K562 (cell line): ENCODE measurements around the gene CEACAM18. TPM values are rescaled to one million over a fixed set of nuclear protein-coding genes. Genes with fewer than 3 reads are reported as not detected.

ENCODE experiments used
- ARID3A ChIP-seq: IDR thresholded peaks from 2 replicates; pipeline ENCODE4 v1.6.1; 2012; ENCODE audit warnings: low read depth, low read length, improper control_type of control experiment, borderline replicate concordance
- CEBPB ChIP-seq: fragments of 450-650 bp; IDR thresholded peaks from 2 replicates; pipeline ENCODE4 v1.6.1; 2016; ENCODE audit warnings: missing genetic modification characterization, missing compliant biosample characterization
- CEBPG ChIP-seq, 3 experiments: fragments of 200-800 bp in 1 of 3; sonication (Bioruptor generic) in 1 of 3; sonication (generic) in 1 of 3; formaldehyde crosslinking in 1 of 3; IDR thresholded peaks in 2 of 3; conservative IDR thresholded peaks in 1 of 3; 2 replicates each; pipeline versions ENCODE4 v1.6.1 to v1.8.0; 2016 to 2022; ENCODE audit warnings: missing compliant biosample characterization in 2 of 3, missing genetic modification characterization in 2 of 3, mild to moderate bottlenecking in 1 of 3, missing genetic modification reagents in 1 of 3
- FOXA3 ChIP-seq, 2 experiments: fragments of 450-650 bp in 1 of 2; sonication (generic) in 1 of 2; formaldehyde crosslinking; IDR thresholded peaks in 1 of 2; conservative IDR thresholded peaks in 1 of 2; 2 replicates each; pipeline versions ENCODE4 v1.4.0 to v1.8.0; 2020 to 2022; ENCODE audit warnings: mild to moderate bottlenecking in 2 of 2, missing genetic modification reagents in 1 of 2
- FOXK2 ChIP-seq, 2 experiments: fragments of 450-650 bp; IDR thresholded peaks in 1 of 2; conservative IDR thresholded peaks in 1 of 2; 2 replicates each; pipeline ENCODE4 v1.6.1; 2016; ENCODE audit warnings: low read depth in 2 of 2, mild to moderate bottlenecking in 1 of 2
- ILF3 ChIP-seq: fragments of 450-650 bp; IDR thresholded peaks from 2 replicates; pipeline ENCODE4 v1.6.1; 2018; ENCODE audit warnings: antibody characterized with exemption, mild to moderate bottlenecking, moderate library complexity, borderline replicate concordance
- KDM2B ChIP-seq: fragments of 250-450 bp; sonication (Bioruptor Pico); IDR thresholded peaks from 2 replicates; pipeline ENCODE4 v1.8.0; 2021; ENCODE audit warnings: mild to moderate bottlenecking, moderate library complexity
- NR2F6 ChIP-seq: fragments of 450-650 bp; formaldehyde crosslinking; IDR thresholded peaks from 2 replicates; pipeline ENCODE4 v1.4.0; 2020; ENCODE audit warnings: mild to moderate bottlenecking
- POLR2AphosphoS5 ChIP-seq: IDR thresholded peaks from 2 replicates; pipeline ENCODE4 v1.6.1; 2011; ENCODE audit warnings: mild to moderate bottlenecking, low read depth, low read length, moderate library complexity; ENCODE audit not compliant: control insufficient read depth, insufficient read depth
- SIX5 ChIP-seq, 2 experiments: IDR thresholded peaks; 2 replicates each; pipeline ENCODE4 v1.6.1; 2011; ENCODE audit warnings: low read length in 2 of 2, borderline replicate concordance in 1 of 2, low read depth in 1 of 2, mild to moderate bottlenecking in 1 of 2, moderate library complexity in 1 of 2; ENCODE audit not compliant: insufficient read depth in 1 of 2
- TCF3 ChIP-seq: sonication (generic); formaldehyde crosslinking; IDR thresholded peaks from 2 replicates; pipeline ENCODE4 v1.4.0; 2020; ENCODE audit warnings: mild to moderate bottlenecking, missing genetic modification reagents
- THRA ChIP-seq: fragments of 450-650 bp; IDR thresholded peaks from 2 replicates; pipeline ENCODE4 v1.6.1; 2017; ENCODE audit warnings: mild to moderate bottlenecking, moderate library complexity
- ZNF583 ChIP-seq: fragments of 250-450 bp; sonication (Bioruptor Pico); IDR thresholded peaks from 2 replicates; pipeline ENCODE4 v1.4.0; 2020
- ZSCAN29 ChIP-seq: fragments of 450-650 bp; IDR thresholded peaks from 2 replicates; pipeline ENCODE4 v1.6.1; 2017
- polyA plus RNA-seq, 8 experiments: library from polyadenylated mRNA; depleted of rRNA in 4 of 8; stranded (reverse) in 5 of 8; unstranded in 3 of 8; fragments of >200 nt; fragmentation: Nextera tagmentation in 2 of 8; fragmentation: Illumina TruSeq in 1 of 8; extraction: Ambion mirVana in 2 of 8; extraction: Trizol in 1 of 8; gene quantifications; 2 replicates each; pipeline versions ENCODE4 v1.2.1 to v1.2.3, GENCODE V29; 2011 to 2014; ENCODE audit warnings: inconsistent platforms in 1 of 8, missing spikeins in 1 of 8
- total RNA-seq, 7 experiments: library from RNA; depleted of rRNA in 6 of 7; stranded (reverse); fragments of >200 nt in 6 of 7; fragmentation: Illumina TruSeq in 2 of 7; extraction: Trizol in 2 of 7; gene quantifications; 2 replicates each; pipeline versions ENCODE4 v1.2.1 to v1.2.3, GENCODE V29; 2011 to 2021; ENCODE audit warnings: low replicate concordance in 1 of 7
- TF ChIP-seq, protein P1 (sequence below): fragments of 250-450 bp; sonication (Bioruptor Pico); IDR thresholded peaks from 2 replicates; pipeline ENCODE4 v1.8.0; 2021; ENCODE audit warnings: moderate library complexity, mild to moderate bottlenecking, inconsistent platforms
- TF ChIP-seq, protein P2 (sequence below): sonication (generic); formaldehyde crosslinking; IDR thresholded peaks from 2 replicates; pipeline ENCODE4 v1.8.1; 2023; ENCODE audit warnings: mild to moderate bottlenecking, missing genetic modification reagents

Gene CEACAM18
- total and polyA plus RNA-seq, 9 of the 15 experiments (the other 6 are each of a cell fraction or from before 2014, with no cell fraction given), result 0.08 to 0.24 (median 0.15) TPM; not detected in 3

DNA sequence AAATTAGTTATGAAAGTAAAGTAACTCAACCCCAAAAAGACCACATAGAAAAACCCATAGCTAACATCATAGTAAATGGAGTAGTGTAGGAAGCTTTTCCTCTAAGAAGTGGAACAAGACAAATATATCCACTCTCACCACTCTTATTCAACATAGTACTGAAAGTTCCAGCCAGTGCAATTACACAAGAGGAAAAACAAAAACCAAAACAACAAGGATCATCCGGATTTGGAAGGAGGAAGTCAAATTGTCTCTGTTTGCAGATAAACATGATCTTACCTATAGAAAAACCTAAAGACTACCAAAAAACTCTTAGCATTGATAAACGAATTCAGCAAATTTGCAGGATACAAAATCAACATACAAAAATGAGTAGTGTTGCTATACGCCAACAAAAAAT is 11.6 kb upstream of the CEACAM18 start (continued):
- peak; percentile 44 for TF ChIP-seq CEBPB
- TF ChIP-seq POLR2AphosphoS5, result no peak
- TF ChIP-seq THRA, result no peak
- TF ChIP-seq ZSCAN29, result no peak
- 0 out of 4 replicates have a peak, but pooled peaks of 1 of the 2 experiments have one; percentile 17 for TF ChIP-seq FOXA3 (CRISPR knock-in tag; conservative IDR thresholded peaks at IDR 0.05 in 1 of 2, IDR thresholded peaks at IDR 0.05 in 1 of 2)
- no peak for TF ChIP-seq TCF3 (CRISPR knock-in tag)
- TF ChIP-seq SIX5 (IDR thresholded peaks at IDR 0.05; ENCODE audit: borderline replicate concordance in 1 of 2, insufficient read depth in 1 of 2, low read depth in 1 of 2, low read length in 2 of 2), result no peak
- no peak for TF ChIP-seq CEBPG (CRISPR knock-in tag; IDR thresholded peaks at IDR 0.05)
- peak; percentile 6 to 36; a peak in 1 of 4 replicates for TF ChIP-seq CEBPG (tag; conservative IDR thresholded peaks at IDR 0.05 in 1 of 2, IDR thresholded peaks at IDR 0.05 in 1 of 2)
- TF ChIP-seq ARID3A, result no peak
- TF ChIP-seq, protein P1, sequence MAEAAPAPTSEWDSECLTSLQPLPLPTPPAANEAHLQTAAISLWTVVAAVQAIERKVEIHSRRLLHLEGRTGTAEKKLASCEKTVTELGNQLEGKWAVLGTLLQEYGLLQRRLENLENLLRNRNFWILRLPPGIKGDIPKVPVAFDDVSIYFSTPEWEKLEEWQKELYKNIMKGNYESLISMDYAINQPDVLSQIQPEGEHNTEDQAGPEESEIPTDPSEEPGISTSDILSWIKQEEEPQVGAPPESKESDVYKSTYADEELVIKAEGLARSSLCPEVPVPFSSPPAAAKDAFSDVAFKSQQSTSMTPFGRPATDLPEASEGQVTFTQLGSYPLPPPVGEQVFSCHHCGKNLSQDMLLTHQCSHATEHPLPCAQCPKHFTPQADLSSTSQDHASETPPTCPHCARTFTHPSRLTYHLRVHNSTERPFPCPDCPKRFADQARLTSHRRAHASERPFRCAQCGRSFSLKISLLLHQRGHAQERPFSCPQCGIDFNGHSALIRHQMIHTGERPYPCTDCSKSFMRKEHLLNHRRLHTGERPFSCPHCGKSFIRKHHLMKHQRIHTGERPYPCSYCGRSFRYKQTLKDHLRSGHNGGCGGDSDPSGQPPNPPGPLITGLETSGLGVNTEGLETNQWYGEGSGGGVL (CRISPR knock-in tag), result no peak
- TF ChIP-seq ILF3, result 0 out of 2 replicates have a peak, but pooled peaks have one; percentile 46
- TF ChIP-seq NR2F6, result no peak
- peak; percentile 12 to 49; a peak in 1 of 4 replicates for TF ChIP-seq FOXK2 (conservative IDR thresholded peaks at IDR 0.05 in 1 of 2, IDR thresholded peaks at IDR 0.05 in 1 of 2; ENCODE audit: low read depth in 2 of 2)
- TF ChIP-seq, protein P2, sequence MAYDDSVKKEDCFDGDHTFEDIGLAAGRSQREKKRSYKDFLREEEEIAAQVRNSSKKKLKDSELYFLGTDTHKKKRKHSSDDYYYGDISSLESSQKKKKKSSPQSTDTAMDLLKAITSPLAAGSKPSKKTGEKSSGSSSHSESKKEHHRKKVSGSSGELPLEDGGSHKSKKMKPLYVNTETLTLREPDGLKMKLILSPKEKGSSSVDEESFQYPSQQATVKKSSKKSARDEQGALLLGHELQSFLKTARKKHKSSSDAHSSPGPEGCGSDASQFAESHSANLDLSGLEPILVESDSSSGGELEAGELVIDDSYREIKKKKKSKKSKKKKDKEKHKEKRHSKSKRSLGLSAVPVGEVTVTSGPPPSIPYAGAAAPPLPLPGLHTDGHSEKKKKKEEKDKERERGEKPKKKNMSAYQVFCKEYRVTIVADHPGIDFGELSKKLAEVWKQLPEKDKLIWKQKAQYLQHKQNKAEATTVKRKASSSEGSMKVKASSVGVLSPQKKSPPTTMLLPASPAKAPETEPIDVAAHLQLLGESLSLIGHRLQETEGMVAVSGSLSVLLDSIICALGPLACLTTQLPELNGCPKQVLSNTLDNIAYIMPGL, result no peak
- TF ChIP-seq KDM2B (CRISPR knock-in tag), result no peak
- no peak for TF ChIP-seq ZNF583
